ENCODE results near the gene HAPLN1.

DNA sequence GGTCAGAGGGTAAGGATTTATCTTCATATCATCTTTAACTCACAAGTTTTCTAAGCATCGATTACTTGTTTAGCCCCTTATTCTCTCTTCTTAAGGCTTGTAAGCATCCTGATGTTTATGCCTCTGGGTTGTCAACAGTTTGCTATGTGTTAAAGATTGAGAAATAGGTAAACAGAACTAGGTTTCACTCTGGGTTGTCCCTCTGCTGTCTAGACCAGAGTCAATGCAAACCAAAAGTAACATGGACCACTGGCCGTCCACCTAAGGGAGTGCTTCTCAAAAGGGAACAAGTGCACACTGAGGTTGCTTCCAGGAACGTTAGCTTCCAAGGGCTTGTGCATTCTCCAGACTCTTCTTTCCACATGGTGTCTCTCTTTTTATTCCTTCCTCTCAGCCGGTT, 39.9 kb upstream of the HAPLN1 start:
- TF ChIP-seq, protein P1, sequence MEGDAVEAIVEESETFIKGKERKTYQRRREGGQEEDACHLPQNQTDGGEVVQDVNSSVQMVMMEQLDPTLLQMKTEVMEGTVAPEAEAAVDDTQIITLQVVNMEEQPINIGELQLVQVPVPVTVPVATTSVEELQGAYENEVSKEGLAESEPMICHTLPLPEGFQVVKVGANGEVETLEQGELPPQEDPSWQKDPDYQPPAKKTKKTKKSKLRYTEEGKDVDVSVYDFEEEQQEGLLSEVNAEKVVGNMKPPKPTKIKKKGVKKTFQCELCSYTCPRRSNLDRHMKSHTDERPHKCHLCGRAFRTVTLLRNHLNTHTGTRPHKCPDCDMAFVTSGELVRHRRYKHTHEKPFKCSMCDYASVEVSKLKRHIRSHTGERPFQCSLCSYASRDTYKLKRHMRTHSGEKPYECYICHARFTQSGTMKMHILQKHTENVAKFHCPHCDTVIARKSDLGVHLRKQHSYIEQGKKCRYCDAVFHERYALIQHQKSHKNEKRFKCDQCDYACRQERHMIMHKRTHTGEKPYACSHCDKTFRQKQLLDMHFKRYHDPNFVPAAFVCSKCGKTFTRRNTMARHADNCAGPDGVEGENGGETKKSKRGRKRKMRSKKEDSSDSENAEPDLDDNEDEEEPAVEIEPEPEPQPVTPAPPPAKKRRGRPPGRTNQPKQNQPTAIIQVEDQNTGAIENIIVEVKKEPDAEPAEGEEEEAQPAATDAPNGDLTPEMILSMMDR (IDR thresholded peaks at IDR 0.05) = no peak
- no peak for TF ChIP-seq POLR2A (IDR thresholded peaks at IDR 0.05)
- TF ChIP-seq POLR2AphosphoS5 (IDR thresholded peaks at IDR 0.05) = no peak
- no peak for TF ChIP-seq EP300 (IDR thresholded peaks at IDR 0.05)
